K562 (cell line): ENCODE data around the gene SLC25A17. TPM values are rescaled to one million over a fixed set of nuclear protein-coding genes. Genes with fewer than 3 reads are reported as not detected.

ENCODE experiments used
- CCNT2 ChIP-seq: IDR thresholded peaks from 2 replicates; pipeline ENCODE4 v1.6.1; 2011; ENCODE audit warnings: borderline replicate concordance, low read depth, mild to moderate bottlenecking, moderate library complexity, mixed read lengths, low read length; ENCODE audit not compliant: insufficient read length; ENCODE audit errors: extremely low read depth
- CGGBP1 ChIP-seq: fragments of 250-450 bp; sonication (Bioruptor Pico); IDR thresholded peaks from 2 replicates; pipeline ENCODE4 v1.9.0; 2021; ENCODE audit warnings: mild to moderate bottlenecking
- CREB3 ChIP-seq: fragments of 450-650 bp; conservative IDR thresholded peaks from 2 replicates; pipeline ENCODE4 v1.6.1; 2016; ENCODE audit warnings: missing genetic modification characterization, low read depth, mild to moderate bottlenecking, missing compliant biosample characterization, moderate library complexity
- E2F3 ChIP-seq: fragments of 250-450 bp; sonication (Bioruptor Pico); IDR thresholded peaks from 2 replicates; pipeline ENCODE4 v1.4.0; 2020; ENCODE audit warnings: mild to moderate bottlenecking
- FOXJ3 ChIP-seq: sonication (generic); formaldehyde crosslinking; IDR thresholded peaks from 2 replicates; pipeline ENCODE4 v1.4.0; 2020; ENCODE audit warnings: mild to moderate bottlenecking, missing genetic modification reagents
- GABPB1 ChIP-seq: sonication (generic); formaldehyde crosslinking; IDR thresholded peaks from 2 replicates; pipeline ENCODE4 v1.8.0; 2022; ENCODE audit warnings: mild to moderate bottlenecking, missing genetic modification reagents
- NFRKB ChIP-seq: fragments of 450-650 bp; IDR thresholded peaks from 2 replicates; pipeline ENCODE4 v1.6.1; 2016; ENCODE audit warnings: low read depth
- RFX7 ChIP-seq: fragments of 250-450 bp; sonication (Bioruptor Pico); IDR thresholded peaks from 2 replicates; pipeline ENCODE4 v1.5.1; 2021; ENCODE audit warnings: mild to moderate bottlenecking
- SMC3 ChIP-seq: conservative IDR thresholded peaks from 2 replicates; pipeline ENCODE4 v1.6.1; 2011; ENCODE audit warnings: low read depth, low read length, improper control_type of control experiment; ENCODE audit not compliant: insufficient read depth
- SRSF3 ChIP-seq: fragments of 200-400 bp; formaldehyde crosslinking; IDR thresholded peaks from 2 replicates; pipeline ENCODE4 v1.6.1; 2016; ENCODE audit warnings: mild to moderate bottlenecking, low read length, moderate library complexity; ENCODE audit not compliant: insufficient read depth
- TEAD1 ChIP-seq, 2 experiments: fragments of 450-650 bp in 1 of 2; sonication (generic) in 1 of 2; formaldehyde crosslinking; IDR thresholded peaks; 2 replicates each; pipeline versions ENCODE4 v1.4.0 to v1.8.0; 2020 to 2022; ENCODE audit warnings: mild to moderate bottlenecking in 2 of 2, missing genetic modification reagents in 1 of 2
- ZNF408 ChIP-seq: fragments of 250-450 bp; sonication (Bioruptor Pico); IDR thresholded peaks from 2 replicates; pipeline ENCODE4 v1.4.0; 2020; ENCODE audit warnings: low read depth, mild to moderate bottlenecking, moderate library complexity
- ZNF717 ChIP-seq: fragments of 250-450 bp; sonication (Bioruptor Pico); IDR thresholded peaks from 2 replicates; pipeline ENCODE4 v1.5.0; 2021
- polyA plus RNA-seq, 8 experiments: library from polyadenylated mRNA; depleted of rRNA in 4 of 8; stranded (reverse) in 5 of 8; unstranded in 3 of 8; fragments of >200 nt; fragmentation: Nextera tagmentation in 2 of 8; fragmentation: Illumina TruSeq in 1 of 8; extraction: Ambion mirVana in 2 of 8; extraction: Trizol in 1 of 8; gene quantifications; 2 replicates each; pipeline versions ENCODE4 v1.2.1 to v1.2.3, GENCODE V29; 2011 to 2014; ENCODE audit warnings: inconsistent platforms in 1 of 8, missing spikeins in 1 of 8
- total RNA-seq, 7 experiments: library from RNA; depleted of rRNA in 6 of 7; stranded (reverse); fragments of >200 nt in 6 of 7; fragmentation: Illumina TruSeq in 2 of 7; extraction: Trizol in 2 of 7; gene quantifications; 2 replicates each; pipeline versions ENCODE4 v1.2.1 to v1.2.3, GENCODE V29; 2011 to 2021; ENCODE audit warnings: low replicate concordance in 1 of 7
- TF ChIP-seq, protein P1 (sequence below), 2 experiments: fragments of 200-800 bp in 1 of 2; sonication (Bioruptor generic) in 1 of 2; sonication (generic) in 1 of 2; formaldehyde crosslinking in 1 of 2; IDR thresholded peaks in 1 of 2; conservative IDR thresholded peaks in 1 of 2; 2 replicates each; pipeline versions ENCODE4 v1.5.0 to v1.6.1; 2016 to 2020; ENCODE audit warnings: missing compliant biosample characterization in 1 of 2, missing genetic modification characterization in 1 of 2, missing genetic modification reagents in 1 of 2
- TF ChIP-seq, protein P2 (sequence below): fragments of 200-800 bp; sonication (Bioruptor generic); IDR thresholded peaks from 2 replicates; pipeline ENCODE4 v1.6.1; 2017; ENCODE audit warnings: missing genetic modification characterization, missing compliant biosample characterization
- TF ChIP-seq, protein P3 (sequence below): fragments of 200-400 bp; formaldehyde crosslinking; IDR thresholded peaks from 2 replicates; pipeline ENCODE4 v1.6.1; 2017; ENCODE audit warnings: mild to moderate bottlenecking, low read depth, low read length, moderate library complexity
- TF ChIP-seq, protein P4 (sequence below): fragments of 450-650 bp; IDR thresholded peaks from 2 replicates; pipeline ENCODE4 v1.7.0; 2016; ENCODE audit warnings: borderline replicate concordance

The SLC25A17 gene
- total and polyA plus RNA-seq, 9 of the 15 experiments (the other 6 are each of a cell fraction or from before 2014, with no cell fraction given), result 32.6 to 136 (median 56.2) TPM

DNA sequence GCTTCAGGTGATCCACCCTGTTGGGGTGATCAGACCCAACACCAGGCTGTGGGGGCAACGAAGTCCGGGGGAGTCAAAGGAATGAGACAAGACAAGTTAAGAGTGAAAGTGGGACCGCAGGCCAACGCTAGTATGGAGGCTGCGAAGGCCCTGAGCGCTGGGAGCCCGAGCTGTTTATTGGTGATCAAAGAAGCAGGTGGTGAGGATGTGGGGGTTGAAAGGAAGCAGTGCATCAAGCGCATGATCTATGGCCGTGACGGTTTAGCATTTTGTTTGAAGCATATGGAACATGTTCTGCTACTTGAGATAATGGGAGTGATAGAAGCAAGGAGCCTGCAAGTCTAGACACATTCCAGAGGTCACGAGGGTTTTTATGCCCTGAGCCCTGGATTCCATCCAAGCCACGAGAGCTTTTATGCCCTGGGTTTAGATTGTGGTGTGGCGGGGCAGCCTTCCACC is 90.4 kb downstream of the SLC25A17 start (continued):
- TF ChIP-seq CREB3, result no peak
- no peak for TF ChIP-seq ZNF408 (CRISPR knock-in tag)
- no peak for TF ChIP-seq FOXJ3
- no peak for TF ChIP-seq RFX7 (CRISPR knock-in tag)
- TF ChIP-seq, protein P1, sequence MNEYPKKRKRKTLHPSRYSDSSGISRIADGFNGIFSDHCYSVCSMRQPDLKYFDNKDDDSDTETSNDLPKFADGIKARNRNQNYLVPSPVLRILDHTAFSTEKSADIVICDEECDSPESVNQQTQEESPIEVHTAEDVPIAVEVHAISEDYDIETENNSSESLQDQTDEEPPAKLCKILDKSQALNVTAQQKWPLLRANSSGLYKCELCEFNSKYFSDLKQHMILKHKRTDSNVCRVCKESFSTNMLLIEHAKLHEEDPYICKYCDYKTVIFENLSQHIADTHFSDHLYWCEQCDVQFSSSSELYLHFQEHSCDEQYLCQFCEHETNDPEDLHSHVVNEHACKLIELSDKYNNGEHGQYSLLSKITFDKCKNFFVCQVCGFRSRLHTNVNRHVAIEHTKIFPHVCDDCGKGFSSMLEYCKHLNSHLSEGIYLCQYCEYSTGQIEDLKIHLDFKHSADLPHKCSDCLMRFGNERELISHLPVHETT (CRISPR knock-in tag; conservative IDR thresholded peaks at IDR 0.05 in 1 of 2, IDR thresholded peaks at IDR 0.05 in 1 of 2), result peak in 1 of 2 experiments; percentile 45; a peak in 1 of 4 replicates
- TF ChIP-seq CCNT2, result peak; percentile 17
- no peak for TF ChIP-seq ZNF717 (CRISPR knock-in tag)
- no peak for TF ChIP-seq NFRKB
- TF ChIP-seq, protein P2, sequence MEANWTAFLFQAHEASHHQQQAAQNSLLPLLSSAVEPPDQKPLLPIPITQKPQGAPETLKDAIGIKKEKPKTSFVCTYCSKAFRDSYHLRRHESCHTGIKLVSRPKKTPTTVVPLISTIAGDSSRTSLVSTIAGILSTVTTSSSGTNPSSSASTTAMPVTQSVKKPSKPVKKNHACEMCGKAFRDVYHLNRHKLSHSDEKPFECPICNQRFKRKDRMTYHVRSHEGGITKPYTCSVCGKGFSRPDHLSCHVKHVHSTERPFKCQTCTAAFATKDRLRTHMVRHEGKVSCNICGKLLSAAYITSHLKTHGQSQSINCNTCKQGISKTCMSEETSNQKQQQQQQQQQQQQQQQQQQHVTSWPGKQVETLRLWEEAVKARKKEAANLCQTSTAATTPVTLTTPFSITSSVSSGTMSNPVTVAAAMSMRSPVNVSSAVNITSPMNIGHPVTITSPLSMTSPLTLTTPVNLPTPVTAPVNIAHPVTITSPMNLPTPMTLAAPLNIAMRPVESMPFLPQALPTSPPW (CRISPR knock-in tag), result no peak
- peak in 1 of 2 experiments; percentile 88; a peak in 1 of 4 replicates for TF ChIP-seq TEAD1 (CRISPR knock-in tag; IDR thresholded peaks at IDR 0.05)
- TF ChIP-seq GABPB1 (CRISPR knock-in tag), result no peak
- no peak for TF ChIP-seq E2F3 (CRISPR knock-in tag)
- no peak for TF ChIP-seq CGGBP1 (CRISPR knock-in tag)
- TF ChIP-seq, protein P3, sequence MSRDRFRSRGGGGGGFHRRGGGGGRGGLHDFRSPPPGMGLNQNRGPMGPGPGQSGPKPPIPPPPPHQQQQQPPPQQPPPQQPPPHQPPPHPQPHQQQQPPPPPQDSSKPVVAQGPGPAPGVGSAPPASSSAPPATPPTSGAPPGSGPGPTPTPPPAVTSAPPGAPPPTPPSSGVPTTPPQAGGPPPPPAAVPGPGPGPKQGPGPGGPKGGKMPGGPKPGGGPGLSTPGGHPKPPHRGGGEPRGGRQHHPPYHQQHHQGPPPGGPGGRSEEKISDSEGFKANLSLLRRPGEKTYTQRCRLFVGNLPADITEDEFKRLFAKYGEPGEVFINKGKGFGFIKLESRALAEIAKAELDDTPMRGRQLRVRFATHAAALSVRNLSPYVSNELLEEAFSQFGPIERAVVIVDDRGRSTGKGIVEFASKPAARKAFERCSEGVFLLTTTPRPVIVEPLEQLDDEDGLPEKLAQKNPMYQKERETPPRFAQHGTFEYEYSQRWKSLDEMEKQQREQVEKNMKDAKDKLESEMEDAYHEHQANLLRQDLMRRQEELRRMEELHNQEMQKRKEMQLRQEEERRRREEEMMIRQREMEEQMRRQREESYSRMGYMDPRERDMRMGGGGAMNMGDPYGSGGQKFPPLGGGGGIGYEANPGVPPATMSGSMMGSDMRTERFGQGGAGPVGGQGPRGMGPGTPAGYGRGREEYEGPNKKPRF, result no peak
- TF ChIP-seq SRSF3, result no peak
- TF ChIP-seq, protein P4, sequence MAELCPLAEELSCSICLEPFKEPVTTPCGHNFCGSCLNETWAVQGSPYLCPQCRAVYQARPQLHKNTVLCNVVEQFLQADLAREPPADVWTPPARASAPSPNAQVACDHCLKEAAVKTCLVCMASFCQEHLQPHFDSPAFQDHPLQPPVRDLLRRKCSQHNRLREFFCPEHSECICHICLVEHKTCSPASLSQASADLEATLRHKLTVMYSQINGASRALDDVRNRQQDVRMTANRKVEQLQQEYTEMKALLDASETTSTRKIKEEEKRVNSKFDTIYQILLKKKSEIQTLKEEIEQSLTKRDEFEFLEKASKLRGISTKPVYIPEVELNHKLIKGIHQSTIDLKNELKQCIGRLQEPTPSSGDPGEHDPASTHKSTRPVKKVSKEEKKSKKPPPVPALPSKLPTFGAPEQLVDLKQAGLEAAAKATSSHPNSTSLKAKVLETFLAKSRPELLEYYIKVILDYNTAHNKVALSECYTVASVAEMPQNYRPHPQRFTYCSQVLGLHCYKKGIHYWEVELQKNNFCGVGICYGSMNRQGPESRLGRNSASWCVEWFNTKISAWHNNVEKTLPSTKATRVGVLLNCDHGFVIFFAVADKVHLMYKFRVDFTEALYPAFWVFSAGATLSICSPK, result no peak
- TF ChIP-seq SMC3, result no peak
